SK-N-SH treated with all-trans-retinoic acid at 6 μM for 48 hours (cell line): ENCODE data around the gene TRABD2A.

Experiments used
- ATAC-seq: fragments of 200-7000 bp; cut with Tn5 transposase; 3 replicates; pipeline ENCODE4 v1.9.1; 2020; ENCODE audit warnings: mild to moderate bottlenecking, moderate library complexity
- ARNTL ChIP-seq: fragments of 450-650 bp; formaldehyde crosslinking; IDR thresholded peaks from 2 replicates; pipeline ENCODE4 v1.5.0; 2020; ENCODE audit warnings: low read depth, mild to moderate bottlenecking, moderate library complexity, borderline replicate concordance
- BACH2 ChIP-seq: fragments of 250-450 bp; sonication (Bioruptor Pico); IDR thresholded peaks from 2 replicates; pipeline ENCODE4 v1.9.0; 2021; ENCODE audit warnings: mild to moderate bottlenecking, borderline replicate concordance
- CREB5 ChIP-seq: fragments of 250-450 bp; sonication (Bioruptor Pico); IDR thresholded peaks from 2 replicates; pipeline ENCODE4 v1.5.1; 2020; ENCODE audit warnings: low read depth, mild to moderate bottlenecking, moderate library complexity
- CSDC2 ChIP-seq: fragments of 250-450 bp; sonication (Bioruptor Pico); IDR thresholded peaks from 2 replicates; pipeline ENCODE4 v1.5.0; 2020; ENCODE audit warnings: mild to moderate bottlenecking, moderate library complexity
- CSRNP3 ChIP-seq: fragments of 250-450 bp; sonication (Bioruptor Pico); IDR thresholded peaks from 2 replicates; pipeline ENCODE4 v1.5.1; 2021; ENCODE audit warnings: mild to moderate bottlenecking, moderate library complexity
- ESRRG ChIP-seq: fragments of 250-450 bp; sonication (Bioruptor Pico); IDR thresholded peaks from 2 replicates; pipeline ENCODE4 v1.6.1; 2021; ENCODE audit warnings: mild to moderate bottlenecking
- GLIS3 ChIP-seq: fragments of 250-450 bp; sonication (Bioruptor Pico); IDR thresholded peaks from 2 replicates; pipeline ENCODE4 v1.5.0; 2020; ENCODE audit warnings: mild to moderate bottlenecking, moderate library complexity
- ISL1 ChIP-seq: fragments of 250-450 bp; sonication (Bioruptor Pico); IDR thresholded peaks from 2 replicates; pipeline ENCODE4 v2.1.2; 2022; ENCODE audit warnings: mild to moderate bottlenecking, moderate library complexity
- OSR1 ChIP-seq: fragments of 250-450 bp; sonication (Bioruptor Pico); IDR thresholded peaks from 2 replicates; pipeline ENCODE4 v1.8.0; 2022; ENCODE audit warnings: moderate library complexity, mild to moderate bottlenecking, inconsistent platforms
- PPARA ChIP-seq: fragments of 250-450 bp; sonication (Bioruptor Pico); IDR thresholded peaks from 2 replicates; pipeline ENCODE4 v1.5.0; 2020; ENCODE audit warnings: mild to moderate bottlenecking, borderline replicate concordance
- RARB ChIP-seq: fragments of 250-450 bp; sonication (Bioruptor Pico); IDR thresholded peaks from 2 replicates; pipeline ENCODE4 v1.8.0; 2021; ENCODE audit warnings: mild to moderate bottlenecking, moderate library complexity
- SNAI2 ChIP-seq: fragments of 250-450 bp; sonication (Bioruptor Pico); IDR thresholded peaks from 2 replicates; pipeline ENCODE4 v1.5.0; 2020; ENCODE audit warnings: mild to moderate bottlenecking, moderate library complexity
- TCF4 ChIP-seq: fragments of 250-450 bp; sonication (Bioruptor Pico); IDR thresholded peaks from 2 replicates; pipeline ENCODE4 v1.8.0; 2021; ENCODE audit warnings: mild to moderate bottlenecking, moderate library complexity, borderline replicate concordance
- TOX ChIP-seq: fragments of 250-450 bp; sonication (Bioruptor Pico); IDR thresholded peaks from 2 replicates; pipeline ENCODE4 v1.8.0; 2021; ENCODE audit warnings: mild to moderate bottlenecking, moderate library complexity, borderline replicate concordance
- TSHZ2 ChIP-seq: fragments of 250-450 bp; sonication (Bioruptor Pico); IDR thresholded peaks from 2 replicates; pipeline ENCODE4 v1.5.0; 2020; ENCODE audit warnings: mild to moderate bottlenecking, moderate library complexity
- ZC3H10 ChIP-seq: fragments of 250-450 bp; sonication (Bioruptor Pico); IDR thresholded peaks from 2 replicates; pipeline ENCODE4 v1.5.1; 2021; ENCODE audit warnings: mild to moderate bottlenecking, moderate library complexity
- ZFP3 ChIP-seq: fragments of 250-450 bp; sonication (Bioruptor Pico); IDR thresholded peaks from 2 replicates; pipeline ENCODE4 v1.5.0; 2020; ENCODE audit warnings: mild to moderate bottlenecking, moderate library complexity
- ZFP30 ChIP-seq: fragments of 450-650 bp; formaldehyde crosslinking; IDR thresholded peaks from 2 replicates; pipeline ENCODE4 v1.5.0; 2022; ENCODE audit warnings: mild to moderate bottlenecking, moderate library complexity
- ZNF565 ChIP-seq: fragments of 450-650 bp; formaldehyde crosslinking; conservative IDR thresholded peaks from 2 replicates; pipeline ENCODE4 v1.5.0; 2020; ENCODE audit warnings: low read depth, mild to moderate bottlenecking, moderate library complexity
- ZNF70 ChIP-seq: fragments of 450-650 bp; formaldehyde crosslinking; IDR thresholded peaks from 2 replicates; pipeline ENCODE4 v1.5.0; 2020; ENCODE audit warnings: mild to moderate bottlenecking, moderate library complexity
- ZNF8 ChIP-seq: fragments of 450-650 bp; formaldehyde crosslinking; IDR thresholded peaks from 2 replicates; pipeline ENCODE4 v1.5.0; 2020; ENCODE audit warnings: mild to moderate bottlenecking, moderate library complexity
- TF ChIP-seq, protein P1 (sequence below): fragments of 250-450 bp; sonication (Bioruptor Pico); IDR thresholded peaks from 2 replicates; pipeline ENCODE4 v1.8.0; 2020; ENCODE audit warnings: mild to moderate bottlenecking, moderate library complexity, borderline replicate concordance
- TF ChIP-seq, protein P2 (sequence below): fragments of 250-450 bp; sonication (Bioruptor Pico); IDR thresholded peaks from 2 replicates; pipeline ENCODE4 v1.8.0; 2021; ENCODE audit warnings: low read depth, mild to moderate bottlenecking, moderate library complexity, borderline replicate concordance

The TRABD2A gene

DNA sequence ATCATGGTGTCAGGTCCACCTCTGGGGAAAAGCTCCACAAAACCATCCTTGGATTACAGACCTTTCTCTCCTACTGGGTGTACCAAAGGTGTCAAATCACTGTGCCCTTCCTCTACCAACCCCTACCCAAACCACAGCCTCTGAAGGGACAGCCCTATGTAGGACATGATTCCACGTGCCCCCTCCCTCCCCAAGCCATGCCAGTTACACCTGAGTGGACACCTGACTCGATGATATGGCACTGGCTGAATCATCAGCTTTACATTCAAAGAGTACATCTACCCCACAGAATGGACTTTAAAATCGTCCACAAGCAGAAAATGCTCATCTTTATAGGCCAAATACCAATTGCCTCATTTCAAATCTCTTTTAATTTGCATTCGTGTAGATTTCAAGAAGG lies 26.0 kb downstream of the TRABD2A start:
- no peak for TF ChIP-seq ZNF565
- TF ChIP-seq SNAI2 (CRISPR knock-in tag) = no peak
- no peak for TF ChIP-seq GLIS3 (CRISPR knock-in tag)
- TF ChIP-seq ZC3H10 (CRISPR knock-in tag) = no peak
- no peak for TF ChIP-seq ZNF70 (CRISPR knock-in tag)
- no peak for TF ChIP-seq CSRNP3
- TF ChIP-seq CSDC2 (CRISPR knock-in tag) = no peak
- no peak for TF ChIP-seq ZFP30
- no peak for TF ChIP-seq TOX
- no peak for TF ChIP-seq ISL1
- TF ChIP-seq ARNTL = no peak
- no peak for TF ChIP-seq PPARA
- TF ChIP-seq, protein P1, sequence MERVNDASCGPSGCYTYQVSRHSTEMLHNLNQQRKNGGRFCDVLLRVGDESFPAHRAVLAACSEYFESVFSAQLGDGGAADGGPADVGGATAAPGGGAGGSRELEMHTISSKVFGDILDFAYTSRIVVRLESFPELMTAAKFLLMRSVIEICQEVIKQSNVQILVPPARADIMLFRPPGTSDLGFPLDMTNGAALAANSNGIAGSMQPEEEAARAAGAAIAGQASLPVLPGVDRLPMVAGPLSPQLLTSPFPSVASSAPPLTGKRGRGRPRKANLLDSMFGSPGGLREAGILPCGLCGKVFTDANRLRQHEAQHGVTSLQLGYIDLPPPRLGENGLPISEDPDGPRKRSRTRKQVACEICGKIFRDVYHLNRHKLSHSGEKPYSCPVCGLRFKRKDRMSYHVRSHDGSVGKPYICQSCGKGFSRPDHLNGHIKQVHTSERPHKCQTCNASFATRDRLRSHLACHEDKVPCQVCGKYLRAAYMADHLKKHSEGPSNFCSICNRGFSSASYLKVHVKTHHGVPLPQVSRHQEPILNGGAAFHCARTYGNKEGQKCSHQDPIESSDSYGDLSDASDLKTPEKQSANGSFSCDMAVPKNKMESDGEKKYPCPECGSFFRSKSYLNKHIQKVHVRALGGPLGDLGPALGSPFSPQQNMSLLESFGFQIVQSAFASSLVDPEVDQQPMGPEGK (CRISPR knock-in tag) = no peak
- no peak for TF ChIP-seq BACH2 (CRISPR knock-in tag)
- no peak for TF ChIP-seq RARB
- no peak for ATAC-seq

GRCh38 chr2:84851876-84852275 lies 29.0 kb downstream of the TRABD2A start:
- no peak for TF ChIP-seq CREB5
- TF ChIP-seq ZC3H10 (CRISPR knock-in tag) = no peak
- no peak for TF ChIP-seq ZNF8 (CRISPR knock-in tag)
- no peak for TF ChIP-seq ZFP30
- TF ChIP-seq OSR1 (CRISPR knock-in tag) = no peak
- TF ChIP-seq CSDC2 (CRISPR knock-in tag) = no peak
- TF ChIP-seq ZNF565 = no peak
- no peak for TF ChIP-seq ZFP3 (CRISPR knock-in tag)
- TF ChIP-seq, all 23 proteins: peak for 0

GRCh38 chr2:84850471-84850870 lies 30.4 kb downstream of the TRABD2A start:
- ATAC-seq = no peak
- TF ChIP-seq ZFP3 (CRISPR knock-in tag) (no peak), OSR1 (CRISPR knock-in tag) (no peak), GLIS3 (CRISPR knock-in tag) (no peak), TSHZ2 (CRISPR knock-in tag) (no peak), CSRNP3 (no peak), PPARA (no peak), CREB5 (no peak), ZNF8 (CRISPR knock-in tag) (no peak), ISL1 (no peak), BACH2 (CRISPR knock-in tag) (no peak), TOX (no peak), ZFP30 (no peak), ZC3H10 (CRISPR knock-in tag) (no peak), SNAI2 (CRISPR knock-in tag) (no peak), ARNTL (no peak), ESRRG (CRISPR knock-in tag) (no peak), ZNF70 (CRISPR knock-in tag) (no peak), TCF4 (CRISPR knock-in tag) (no peak)
- TF ChIP-seq, protein P1 (CRISPR knock-in tag) = no peak
- TF ChIP-seq, protein P2, sequence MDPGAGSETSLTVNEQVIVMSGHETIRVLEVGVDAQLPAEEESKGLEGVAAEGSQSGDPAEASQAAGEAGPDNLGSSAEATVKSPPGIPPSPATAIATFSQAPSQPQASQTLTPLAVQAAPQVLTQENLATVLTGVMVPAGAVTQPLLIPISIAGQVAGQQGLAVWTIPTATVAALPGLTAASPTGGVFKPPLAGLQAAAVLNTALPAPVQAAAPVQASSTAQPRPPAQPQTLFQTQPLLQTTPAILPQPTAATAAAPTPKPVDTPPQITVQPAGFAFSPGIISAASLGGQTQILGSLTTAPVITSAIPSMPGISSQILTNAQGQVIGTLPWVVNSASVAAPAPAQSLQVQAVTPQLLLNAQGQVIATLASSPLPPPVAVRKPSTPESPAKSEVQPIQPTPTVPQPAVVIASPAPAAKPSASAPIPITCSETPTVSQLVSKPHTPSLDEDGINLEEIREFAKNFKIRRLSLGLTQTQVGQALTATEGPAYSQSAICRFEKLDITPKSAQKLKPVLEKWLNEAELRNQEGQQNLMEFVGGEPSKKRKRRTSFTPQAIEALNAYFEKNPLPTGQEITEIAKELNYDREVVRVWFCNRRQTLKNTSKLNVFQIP (CRISPR knock-in tag) = no peak

More at GRCh38 chr2:84851876-84852275, 29.0 kb downstream of the TRABD2A start:
- ATAC-seq = no peak
